CD4-positive, alpha-beta T cell treated with Interferon alpha-2 for 1 hour (primary cell): ENCODE measurements around the gene KIF5C.
"Not testable (repeated sequence)": the region's sequence is repeated elsewhere in the genome, so short reads cannot be mapped to it uniquely, and the experiment has no call there.

Experiments
- DNase-seq, 2 donors: peaks; one replicate each; pipeline ENCODE4 v3.0.0-alpha.2; 2020 to 2022

KIF5C gene

DNA sequence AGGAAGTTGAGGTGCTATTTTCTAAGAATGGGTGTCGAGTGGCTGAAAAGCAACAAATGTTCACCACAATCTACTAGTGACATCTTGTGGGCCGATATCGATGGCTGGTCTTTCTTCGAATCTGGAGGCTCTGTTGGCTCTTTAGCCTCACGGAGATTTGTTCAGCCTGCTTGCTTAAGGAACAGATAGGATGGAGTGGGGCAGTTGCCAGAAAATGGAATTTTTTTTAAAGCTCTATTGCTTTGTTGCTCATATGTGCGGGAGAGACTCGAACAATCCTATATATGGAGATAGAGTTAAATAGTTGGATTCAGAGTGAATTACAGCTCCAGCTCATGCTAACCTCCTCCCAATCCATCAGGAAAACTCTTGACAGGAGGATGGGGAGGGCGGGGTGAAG is 92.6 kb downstream of the KIF5C start:
- DNase-seq, result no peak

DNA sequence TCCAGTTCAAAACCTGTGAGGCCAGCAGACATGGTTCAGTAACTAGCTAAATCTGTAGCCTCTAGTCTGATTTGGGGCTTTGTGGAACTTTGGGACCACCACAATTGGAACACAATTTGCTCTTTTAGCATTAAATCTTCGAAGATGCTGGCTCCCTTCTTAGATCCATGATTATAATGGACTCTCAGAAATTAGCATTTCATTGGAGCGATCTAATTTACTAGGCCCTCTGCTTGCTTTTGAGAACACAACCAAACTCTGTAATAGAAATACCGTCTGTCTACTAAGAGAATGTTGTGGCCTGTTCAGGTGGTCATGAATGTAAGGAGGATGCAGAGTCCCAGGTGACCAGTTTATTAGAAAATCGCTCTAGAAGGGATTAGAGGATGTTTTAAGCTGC is 93.3 kb downstream of the KIF5C start:
- DNase-seq, result no peak

DNA sequence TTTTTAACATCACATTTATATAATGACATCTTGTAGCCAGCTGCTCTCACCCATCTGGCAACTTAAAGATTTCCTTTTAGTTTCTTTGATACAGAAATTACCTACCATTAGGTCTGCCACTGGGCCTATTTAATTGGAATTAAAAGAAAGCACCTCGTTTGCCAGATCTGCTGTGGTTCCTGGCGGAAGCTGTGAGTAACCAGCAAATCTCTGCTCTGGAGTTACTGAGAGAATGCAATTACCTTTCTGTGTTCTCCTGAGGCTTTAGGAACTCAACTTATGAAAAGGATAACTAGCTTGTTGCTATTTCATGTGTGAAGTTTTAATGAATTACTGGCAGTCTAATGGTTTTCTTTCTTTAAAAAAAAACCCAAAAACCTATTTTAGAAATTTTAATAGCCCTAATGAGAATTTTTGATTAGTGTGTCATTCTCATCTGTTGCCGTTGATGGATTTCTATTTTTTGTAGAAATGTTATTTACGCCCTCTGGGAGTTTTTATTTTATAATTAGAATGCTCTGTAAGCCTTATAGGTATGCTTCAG is 93.8 kb downstream of the KIF5C start:
- no peak for DNase-seq

DNA sequence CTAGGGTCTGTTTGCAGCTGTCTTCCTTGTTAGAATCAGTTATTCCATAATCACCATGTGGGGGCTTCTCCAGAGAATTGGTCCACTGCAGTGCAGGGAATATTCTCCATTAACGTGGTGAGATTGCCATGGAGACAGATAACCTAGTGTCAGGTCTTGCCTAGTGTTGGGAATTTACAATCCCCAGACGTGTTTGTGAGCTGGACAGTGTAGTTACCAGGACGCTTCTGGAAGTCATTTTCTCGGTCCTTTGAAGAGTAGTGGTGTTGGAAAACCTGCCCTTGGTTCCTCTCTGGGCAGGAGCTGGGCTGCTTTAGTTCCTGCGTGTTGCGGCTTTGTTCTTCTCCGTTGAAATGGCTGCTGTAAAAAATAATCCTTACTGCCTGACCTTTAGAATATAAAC is 94.6 kb downstream of the KIF5C start:
- DNase-seq, result no peak

DNA sequence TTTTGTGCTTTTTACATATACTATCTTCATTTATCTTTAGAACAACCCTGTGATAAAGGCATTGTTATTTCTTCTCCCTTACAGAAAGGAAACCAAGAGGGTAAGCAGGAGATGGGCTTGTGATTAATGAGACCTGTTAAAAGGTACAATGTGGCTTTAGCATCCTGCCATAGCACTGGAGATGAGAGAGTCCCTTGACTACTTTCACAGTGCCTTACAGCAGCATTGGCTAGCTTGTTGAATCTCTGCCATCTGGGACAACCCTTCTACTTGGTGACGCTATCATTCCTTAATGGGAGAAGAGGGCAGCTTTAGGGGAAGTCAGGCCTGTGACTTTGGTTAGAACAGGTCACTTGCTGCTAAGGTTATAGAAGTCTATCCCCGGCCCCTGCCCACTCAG is 95.4 kb downstream of the KIF5C start:
- no peak for DNase-seq

DNA sequence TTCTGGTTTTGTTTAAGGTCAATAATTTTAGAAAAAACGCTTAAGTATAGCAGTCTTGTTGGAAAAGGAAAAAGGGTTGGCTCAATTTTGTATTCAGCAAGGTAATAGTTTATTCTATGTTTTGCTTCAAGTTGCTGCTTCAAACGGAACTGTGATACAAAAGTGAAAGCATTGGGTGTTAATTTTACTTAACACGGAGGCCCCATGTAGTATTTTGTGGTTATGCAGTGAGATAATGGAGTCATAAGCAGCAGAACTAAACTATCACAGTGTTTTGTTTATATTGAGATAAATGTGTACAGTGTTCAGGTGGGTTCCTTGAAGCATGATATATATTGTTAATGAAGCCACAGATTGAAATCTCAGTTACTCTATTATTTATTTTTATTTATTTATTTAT is 96.5 kb downstream of the KIF5C start:
- DNase-seq, result no peak

DNA sequence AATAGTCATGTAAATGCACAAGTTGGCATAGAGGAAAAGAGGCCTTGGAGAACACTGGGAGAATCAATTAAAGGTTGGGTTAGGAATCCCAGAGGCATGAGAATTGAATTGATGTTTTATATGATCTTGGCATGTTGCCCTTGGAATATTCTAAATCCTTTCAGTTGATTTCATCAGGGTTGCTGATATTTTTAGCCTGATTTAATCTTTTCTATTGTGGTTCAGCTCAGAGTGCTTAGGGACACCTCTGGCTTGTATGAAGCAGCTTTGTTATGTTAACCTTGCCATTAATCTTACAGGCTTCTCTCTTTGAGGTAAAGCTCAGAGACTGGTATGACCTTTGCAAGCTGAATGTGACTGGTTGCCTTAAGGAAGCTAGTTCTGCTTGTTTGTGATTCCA is 99.1 kb downstream of the KIF5C start:
- DNase-seq, result no peak

DNA sequence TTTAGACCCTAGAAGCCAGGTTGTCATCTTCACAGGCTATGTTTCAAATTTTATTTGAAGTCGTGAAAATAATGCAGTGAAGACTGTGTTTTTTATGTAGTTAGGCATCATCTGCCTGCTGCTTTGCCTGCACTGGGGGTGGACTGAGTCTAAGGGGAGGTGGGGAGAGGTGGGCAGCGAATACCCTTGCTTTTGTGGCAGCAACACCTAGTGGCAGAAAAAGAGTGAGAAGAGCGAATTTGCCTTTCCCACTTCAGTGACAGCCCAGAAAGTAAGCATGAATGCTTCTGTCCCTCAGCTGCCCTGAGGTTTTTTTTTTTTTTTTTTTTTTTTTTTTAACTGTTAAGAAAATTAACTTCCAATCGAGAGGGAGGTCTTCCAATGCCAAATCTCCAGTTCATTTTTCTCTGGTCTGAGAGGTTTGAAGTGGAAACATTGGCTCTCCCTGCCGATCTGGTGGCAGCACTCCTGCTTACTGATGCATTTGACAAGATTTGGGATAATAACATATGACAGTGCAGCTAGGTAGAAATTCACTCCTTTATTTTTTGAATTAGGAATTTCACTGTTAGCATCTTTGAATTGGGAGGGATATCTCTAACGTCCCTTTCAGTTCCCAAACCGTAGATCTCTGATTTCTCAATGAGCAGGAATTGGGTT is 103.1 kb downstream of the KIF5C start:
- DNase-seq, result no peak

DNA sequence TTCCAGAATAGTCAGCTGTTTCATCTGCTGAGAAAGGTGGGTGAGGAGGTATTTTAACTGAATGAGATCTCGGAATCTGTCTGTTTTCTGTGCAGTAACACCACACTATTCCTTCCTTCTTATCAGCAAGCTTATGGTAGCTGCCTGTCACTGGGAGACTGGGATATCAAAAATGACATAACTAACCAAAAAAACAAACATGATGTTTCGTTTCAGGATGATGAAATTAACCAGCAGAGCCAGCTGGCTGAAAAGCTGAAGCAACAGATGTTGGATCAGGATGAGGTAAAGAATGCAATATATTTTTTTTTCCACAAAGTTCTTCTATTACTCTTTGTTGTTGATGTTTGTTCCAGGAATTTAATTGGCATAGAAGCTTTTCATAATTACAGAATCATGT is 103.7 kb downstream of the KIF5C start:
- DNase-seq, result no peak

DNA sequence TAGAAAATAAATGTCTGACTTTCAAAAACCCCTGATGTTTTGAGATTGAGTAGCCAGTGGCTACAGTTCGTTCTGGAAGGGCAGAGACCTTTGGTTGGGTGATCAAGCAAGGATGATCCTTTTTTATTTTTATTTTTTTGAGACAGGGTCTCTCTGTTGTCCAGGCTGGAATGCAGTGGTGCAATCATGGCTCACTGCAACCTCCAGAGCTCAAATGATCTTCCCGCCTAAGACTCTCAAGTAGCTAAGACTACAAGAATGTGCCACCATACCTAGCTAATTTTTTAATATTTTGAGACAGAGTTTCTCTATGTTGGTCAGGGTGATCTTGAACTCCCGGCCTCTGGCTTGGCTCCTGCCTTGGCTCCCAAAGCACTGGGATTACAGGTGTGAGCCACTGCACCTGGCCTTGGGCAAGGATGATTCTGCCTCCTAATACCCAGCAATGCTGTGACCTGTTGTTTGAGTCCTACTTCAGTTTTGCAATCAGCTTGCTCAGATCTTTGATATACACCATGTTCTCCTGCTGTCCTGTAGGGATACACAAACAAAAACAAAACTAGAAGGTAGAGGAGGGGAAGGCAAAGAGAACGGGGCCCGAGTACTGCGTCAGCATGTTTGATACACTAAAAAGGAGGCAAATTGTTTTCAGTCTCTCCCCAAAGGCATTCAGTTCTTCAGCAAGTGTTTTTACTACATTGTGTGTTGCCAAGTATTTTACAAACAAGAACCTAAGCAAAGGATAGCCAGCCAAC is 104.3 kb downstream of the KIF5C start:
- DNase-seq, result no peak

DNA sequence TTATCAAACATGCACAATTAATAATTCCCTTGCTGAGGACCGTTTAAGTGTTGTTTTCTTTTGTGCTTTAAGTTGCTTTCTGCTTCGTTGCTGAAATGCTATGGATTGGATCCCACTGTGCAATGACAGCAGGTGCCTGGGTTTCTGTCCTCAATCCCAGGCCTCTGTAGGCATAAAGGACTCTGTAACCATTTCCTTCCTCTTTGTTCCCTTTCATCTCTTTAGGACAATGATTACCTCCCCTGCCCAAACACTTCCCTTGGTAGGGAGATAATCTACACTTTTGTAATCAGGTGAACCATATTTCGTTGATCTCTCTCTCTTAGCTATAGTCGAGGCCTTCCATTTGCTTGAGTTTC is 104.9 kb downstream of the KIF5C start:
- DNase-seq, result no peak

DNA sequence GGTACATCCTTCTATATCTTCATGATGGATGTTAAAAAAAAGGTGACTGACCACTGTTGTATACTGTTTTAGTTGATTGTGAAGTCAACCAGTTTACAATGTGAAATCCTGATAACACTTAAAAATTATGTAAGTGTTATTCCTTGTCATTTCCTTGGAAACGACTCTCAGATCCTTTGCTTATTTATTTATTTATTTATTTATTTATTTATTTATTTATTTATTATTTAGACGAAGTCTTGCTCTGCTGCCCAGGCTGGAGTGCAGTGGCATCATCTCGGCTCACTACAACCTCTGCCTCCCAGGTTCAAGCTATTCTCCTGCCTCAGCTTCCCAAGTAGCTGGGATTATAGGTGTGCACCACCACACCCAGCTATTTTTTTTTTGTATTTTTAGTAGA is 105.5 kb downstream of the KIF5C start:
- DNase-seq, result not testable (repeated sequence)

DNA sequence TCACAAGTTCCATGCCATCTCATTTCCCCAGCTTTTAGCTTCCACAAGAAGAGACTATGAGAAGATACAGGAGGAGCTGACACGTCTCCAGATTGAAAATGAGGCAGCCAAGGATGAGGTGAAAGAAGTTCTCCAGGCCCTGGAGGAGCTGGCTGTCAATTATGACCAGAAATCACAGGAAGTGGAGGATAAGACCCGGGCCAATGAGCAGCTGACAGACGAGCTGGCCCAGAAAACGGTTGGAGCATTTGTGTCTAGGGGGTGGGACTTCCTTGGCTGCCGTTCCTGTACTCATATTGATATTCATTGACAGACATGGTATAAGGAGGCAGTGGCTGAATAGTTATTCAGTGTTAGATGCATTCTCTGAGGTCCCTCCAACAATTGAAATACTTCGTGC is 106.3 kb downstream of the KIF5C start:
- DNase-seq, result no peak

DNA sequence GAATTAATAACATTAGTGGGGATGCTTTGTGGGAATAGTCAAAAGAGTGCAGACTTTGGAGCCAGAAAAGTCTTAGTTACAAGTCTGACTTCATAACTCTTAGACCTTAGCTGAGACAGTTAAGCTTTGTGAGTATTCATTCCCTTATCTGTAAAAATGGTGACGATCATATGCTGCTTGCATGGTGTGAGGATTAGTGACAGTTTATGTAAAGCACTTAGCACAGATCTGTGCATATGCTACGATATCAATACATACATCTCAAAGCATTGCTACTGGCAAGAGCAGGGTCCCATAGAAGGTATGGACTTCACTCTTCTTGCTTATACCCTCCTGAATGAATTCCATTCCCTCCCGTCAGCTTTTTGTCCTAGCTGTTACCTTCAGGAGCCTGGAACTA is 106.8 kb downstream of the KIF5C start:
- DNase-seq, result no peak

DNA sequence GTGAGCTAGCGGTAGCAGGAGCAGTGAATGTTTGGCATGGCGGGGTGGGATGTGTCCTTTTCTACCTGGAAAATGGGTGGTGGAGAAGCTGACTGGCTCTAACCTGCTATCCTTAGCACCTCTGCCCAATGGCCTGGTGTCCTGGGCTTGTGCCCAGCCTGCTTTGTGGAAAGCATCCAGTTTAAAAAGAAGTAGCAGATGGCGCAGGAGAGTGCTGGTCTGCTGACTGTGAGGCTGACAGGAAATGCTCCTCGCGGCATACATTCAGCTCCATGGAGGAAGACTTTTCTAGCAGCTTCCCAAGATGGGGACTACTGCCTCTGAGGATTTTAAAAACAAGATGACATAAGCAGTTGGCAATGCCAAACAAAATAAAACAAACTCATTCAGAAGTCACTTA is 107.3 kb downstream of the KIF5C start:
- DNase-seq, result no peak

DNA sequence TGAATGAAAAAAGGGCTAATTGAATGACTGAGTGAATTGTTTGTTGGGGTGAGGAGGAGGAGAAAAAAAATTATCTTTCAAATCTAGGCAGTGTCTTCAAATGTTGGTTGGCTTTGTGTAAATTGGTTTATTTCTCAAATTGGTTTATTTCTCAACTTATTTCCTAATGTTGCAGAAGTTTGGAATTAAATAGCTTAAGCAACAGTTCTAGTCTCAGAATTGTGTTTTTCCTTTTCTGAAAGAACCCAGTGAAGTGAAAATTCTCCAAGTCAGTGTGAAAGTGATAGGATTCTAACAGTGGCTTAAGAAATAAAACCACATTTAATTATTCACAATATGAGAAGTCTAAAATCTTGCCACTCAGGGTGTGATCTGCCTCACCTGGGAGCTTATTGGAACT is 108.9 kb downstream of the KIF5C start:
- DNase-seq, result no peak

DNA sequence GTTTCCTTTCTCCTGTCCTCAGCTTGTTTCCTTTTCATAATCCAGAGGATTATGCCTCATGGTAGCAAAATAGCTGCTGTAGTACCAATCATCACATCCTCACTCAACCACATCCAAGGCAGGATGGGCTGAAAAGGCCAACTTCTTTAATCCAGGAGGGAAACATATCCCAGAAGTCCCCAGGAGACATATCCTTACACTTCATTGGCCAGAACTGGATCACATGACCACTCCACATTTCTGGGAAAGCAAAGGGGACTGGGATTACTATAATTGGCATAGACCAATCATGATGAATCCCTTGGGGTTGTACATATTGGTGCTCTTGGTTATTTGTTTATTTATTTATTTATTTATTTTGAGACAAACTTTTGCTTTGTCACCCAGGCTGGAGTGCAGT is 109.4 kb downstream of the KIF5C start:
- DNase-seq, result no peak

DNA sequence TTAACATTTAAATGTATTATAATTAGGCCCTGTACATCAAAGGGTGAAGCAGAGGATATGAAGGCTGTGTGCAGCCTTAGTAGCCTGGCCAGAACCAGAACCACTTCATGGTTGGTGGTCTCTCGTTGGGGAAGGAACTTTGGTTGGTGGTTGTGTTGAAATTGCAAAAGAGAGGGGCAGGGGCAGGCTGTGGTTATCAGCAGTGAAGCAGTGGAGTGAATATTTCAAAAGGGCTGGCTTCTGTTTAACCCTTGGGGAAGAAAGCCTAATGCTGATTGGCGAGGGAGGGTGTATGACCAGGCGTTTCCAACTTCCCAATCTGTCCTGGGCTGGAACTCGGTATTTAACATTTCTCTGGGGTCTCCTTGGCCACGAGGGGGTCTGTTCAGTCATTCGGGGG is 112.3 kb downstream of the KIF5C start:
- DNase-seq, result no peak

DNA sequence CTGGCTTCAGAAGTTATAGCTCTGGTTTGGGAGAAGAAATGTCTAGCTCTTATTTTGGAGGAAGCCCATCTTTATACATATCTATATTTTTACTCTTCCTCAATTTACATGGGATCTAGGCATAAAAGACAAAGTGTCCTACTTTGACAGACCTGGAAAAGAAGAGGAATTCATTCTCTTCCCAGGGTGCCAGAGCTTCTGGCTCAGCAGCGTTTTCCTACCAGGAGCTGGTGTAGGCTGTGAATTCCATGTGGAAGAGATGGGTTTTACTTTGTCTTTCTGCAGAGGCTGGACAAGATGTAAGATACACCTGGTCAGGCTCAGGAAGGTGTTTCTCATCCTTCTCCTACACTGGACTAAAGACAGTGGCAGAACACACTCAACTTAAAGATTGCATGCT is 113.3 kb downstream of the KIF5C start:
- no peak for DNase-seq

DNA sequence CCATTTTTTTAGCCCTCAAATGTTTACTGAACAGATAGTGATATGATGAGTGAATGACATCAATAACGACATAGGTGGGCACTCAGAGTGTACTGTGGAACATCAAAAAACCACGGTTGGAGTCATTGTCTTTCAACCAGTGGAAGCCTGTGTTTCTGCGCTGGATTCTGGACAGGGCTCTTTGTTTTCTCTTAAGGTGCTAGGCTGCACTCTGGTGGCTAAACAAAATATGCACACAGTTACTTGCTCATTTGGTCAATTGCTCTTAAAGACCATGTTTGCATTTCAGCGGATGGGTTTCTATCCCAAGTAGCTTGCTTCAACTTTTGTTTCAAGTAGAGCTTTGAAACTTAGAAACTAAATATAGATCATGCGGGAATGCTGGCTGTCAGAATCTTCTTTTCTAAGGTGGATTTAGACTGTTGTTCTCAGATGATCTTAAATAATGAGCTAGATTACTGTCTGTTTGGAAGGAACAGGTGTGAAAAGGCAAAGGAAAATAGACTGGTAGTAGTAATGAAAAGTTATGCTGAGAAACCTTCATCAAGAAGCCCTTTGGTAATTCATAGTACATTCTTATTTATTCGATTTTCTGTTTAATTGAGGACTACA is 115.0 kb downstream of the KIF5C start:
- DNase-seq, result peak; percentile 55 to 72

DNA sequence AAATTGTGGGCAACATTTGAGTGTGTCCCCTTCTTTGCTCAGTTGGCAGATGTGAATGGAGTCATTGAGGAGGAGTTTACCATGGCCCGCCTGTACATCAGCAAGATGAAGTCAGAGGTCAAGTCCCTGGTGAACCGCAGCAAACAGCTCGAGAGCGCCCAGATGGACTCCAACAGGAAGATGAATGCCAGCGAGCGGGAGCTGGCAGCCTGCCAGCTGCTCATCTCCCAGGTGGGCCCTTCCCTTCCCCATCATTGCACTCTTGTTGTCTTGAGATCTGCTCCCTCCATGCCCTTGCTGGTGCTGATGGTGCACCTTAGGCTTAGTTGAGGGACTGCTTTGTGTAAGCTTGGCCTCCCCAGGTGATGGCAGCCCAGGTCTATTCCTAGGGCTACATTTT is 115.9 kb downstream of the KIF5C start:
- no peak for DNase-seq

DNA sequence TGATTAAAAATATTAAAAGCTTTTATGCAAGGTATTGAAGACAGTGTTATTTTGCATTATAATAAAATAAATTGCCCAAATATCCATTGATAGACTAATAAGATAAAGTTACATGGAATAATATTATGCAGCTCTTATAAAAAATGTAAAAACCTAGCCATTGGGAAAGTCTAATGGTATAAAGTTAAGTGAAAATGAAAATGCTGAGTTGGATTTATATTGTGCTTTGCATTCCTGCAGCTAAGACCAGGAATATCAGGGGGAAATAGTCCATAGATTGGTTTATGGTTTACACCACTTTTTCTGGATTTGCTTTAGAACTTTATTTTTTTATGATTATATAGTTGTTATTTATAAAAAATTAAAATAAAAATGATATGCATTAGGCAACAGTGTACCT is 117.4 kb downstream of the KIF5C start:
- DNase-seq, result no peak

DNA sequence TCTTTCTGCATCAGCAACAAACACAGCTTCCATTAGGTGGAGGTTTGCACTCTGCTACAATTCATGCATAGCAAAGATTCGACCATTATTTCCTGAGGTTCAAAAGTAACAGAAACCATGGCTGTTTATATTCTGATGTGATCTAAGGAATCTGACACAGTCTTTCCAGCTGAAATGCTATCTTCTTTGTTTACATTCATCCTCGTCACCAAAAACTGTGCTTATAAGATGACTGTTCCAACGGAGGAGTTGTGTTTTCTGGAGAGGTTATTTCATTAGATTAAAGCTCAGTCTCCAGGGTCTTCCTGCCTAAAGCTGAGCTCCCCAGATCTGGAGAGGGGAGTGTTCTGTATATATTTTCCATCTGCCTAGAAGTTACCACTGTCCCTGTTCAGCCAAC is 118.3 kb downstream of the KIF5C start:
- DNase-seq, result no peak

DNA sequence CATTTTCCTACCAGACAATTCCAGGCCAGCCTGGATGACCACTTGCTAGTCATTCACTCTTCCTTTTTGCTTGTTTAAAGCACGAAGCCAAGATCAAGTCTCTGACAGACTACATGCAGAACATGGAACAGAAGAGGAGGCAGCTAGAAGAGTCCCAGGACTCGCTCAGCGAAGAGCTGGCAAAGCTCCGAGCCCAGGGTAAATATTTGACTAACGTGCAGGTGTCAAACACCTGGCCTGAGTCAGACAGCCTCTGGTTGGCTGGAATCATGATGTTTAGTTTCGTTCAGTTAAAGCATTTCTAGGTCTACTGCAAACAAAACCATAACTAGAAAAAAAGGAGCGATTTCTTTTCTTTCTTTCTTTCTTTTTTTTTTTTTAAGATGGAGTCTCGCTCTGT is 119.3 kb downstream of the KIF5C start:
- no peak for DNase-seq
